Measurements from ENCODE around the gene CAP1. TPM values are rescaled to one million over a fixed set of nuclear protein-coding genes. Genes with fewer than 3 reads are reported as not detected.

Gene CAP1
- total RNA-seq, 4 donors from 2014 or later = 81.0 to 290 (median 238) TPM

DNA sequence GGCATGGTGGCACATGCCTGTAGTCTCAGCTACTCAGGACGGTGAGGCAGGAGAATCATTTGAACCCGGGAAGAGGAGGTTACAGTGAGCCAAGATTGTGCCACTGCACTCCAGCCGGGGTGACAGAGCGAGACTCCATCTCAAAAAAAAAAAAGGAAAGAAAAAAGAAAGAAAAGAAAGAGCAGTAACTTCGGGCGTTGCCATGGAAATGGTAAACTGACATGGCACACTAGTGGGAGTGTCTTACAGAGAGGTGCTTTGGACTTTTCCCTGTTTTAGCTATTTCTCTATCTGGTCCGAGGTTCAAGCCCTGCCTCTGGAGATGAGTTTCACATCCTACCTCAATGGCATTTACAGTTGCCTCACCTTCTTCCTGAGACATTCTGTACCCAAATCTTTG, 79.6 kb downstream of the CAP1 start:
- Histone ChIP-seq H3K9me3 (no peaks in the 10 kb centered on the region), H3K27me3 (peaks cover 9% of the 10 kb centered on the region), H3K27ac (no peak overlapping the region), H3K36me3 (no peaks in the 10 kb centered on the region), H3K4me1 (no peaks in the 10 kb centered on the region), H3K4me3 (no peak overlapping the region)
- no peak for DNase-seq
- WGBS, 2 donors (ENCODE audit: low coverage in 1 of 2) = 78 to 85% methylated on average over 6 to 7 of the region's 7 CpGs
- intact Hi-C loops (cut with DNase I; ENCODE audit: low total_unique reads) (no loop called here), in situ Hi-C loops (cut with MboI; ENCODE audit: low pct_ligation_motif_present in 1 of 4, low pct_unique_long_range_greater_than_20kb in 1 of 4, low sequenced_read_pairs in 3 of 4) (no loop called here)
- TF ChIP-seq POLR2A (IDR thresholded peaks at IDR 0.05) (no peak), EP300 (IDR thresholded peaks at IDR 0.05; ENCODE audit: low read depth) (no peak), POLR2AphosphoS5 (IDR thresholded peaks at IDR 0.05) (no peak)
- TF ChIP-seq, protein P1, sequence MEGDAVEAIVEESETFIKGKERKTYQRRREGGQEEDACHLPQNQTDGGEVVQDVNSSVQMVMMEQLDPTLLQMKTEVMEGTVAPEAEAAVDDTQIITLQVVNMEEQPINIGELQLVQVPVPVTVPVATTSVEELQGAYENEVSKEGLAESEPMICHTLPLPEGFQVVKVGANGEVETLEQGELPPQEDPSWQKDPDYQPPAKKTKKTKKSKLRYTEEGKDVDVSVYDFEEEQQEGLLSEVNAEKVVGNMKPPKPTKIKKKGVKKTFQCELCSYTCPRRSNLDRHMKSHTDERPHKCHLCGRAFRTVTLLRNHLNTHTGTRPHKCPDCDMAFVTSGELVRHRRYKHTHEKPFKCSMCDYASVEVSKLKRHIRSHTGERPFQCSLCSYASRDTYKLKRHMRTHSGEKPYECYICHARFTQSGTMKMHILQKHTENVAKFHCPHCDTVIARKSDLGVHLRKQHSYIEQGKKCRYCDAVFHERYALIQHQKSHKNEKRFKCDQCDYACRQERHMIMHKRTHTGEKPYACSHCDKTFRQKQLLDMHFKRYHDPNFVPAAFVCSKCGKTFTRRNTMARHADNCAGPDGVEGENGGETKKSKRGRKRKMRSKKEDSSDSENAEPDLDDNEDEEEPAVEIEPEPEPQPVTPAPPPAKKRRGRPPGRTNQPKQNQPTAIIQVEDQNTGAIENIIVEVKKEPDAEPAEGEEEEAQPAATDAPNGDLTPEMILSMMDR (IDR thresholded peaks at IDR 0.05) = no peak

Other genes with a start within 250 kb of the CAP1 start
- 10 to 100 TPM; 16.8 to 35.4 (median 19.2) TPM for gene TRIT1, start 157.2 kb upstream of the CAP1 start, total RNA-seq
- 10 to 100 TPM; 14.2 to 27.3 (median 15.8) TPM for gene MYCL, start 138.8 kb upstream of the CAP1 start, total RNA-seq
- gene MFSD2A, start 85.6 kb upstream of the CAP1 start, total RNA-seq = 10 to 100 TPM in 3 of 4 donors, 1 to 10 TPM in 1; 2.0 to 79.3 (median 13.1) TPM
- 10 to 100 TPM in 3 of 4 donors, 1 to 10 TPM in 1; 6.4 to 28.9 (median 18.0) TPM for gene PPT1, start 56.5 kb downstream of the CAP1 start, total RNA-seq
- gene RLF, start 120.7 kb downstream of the CAP1 start, total RNA-seq = 10 to 100 TPM; 11.2 to 18.3 (median 13.9) TPM
- not detected for gene TMCO2, start 207.2 kb downstream of the CAP1 start, total RNA-seq
- 10 to 100 TPM in 2 of 4 donors, 1 to 10 TPM in 2; 3.4 to 40.8 (median 23.7) TPM for gene ZMPSTE24, start 217.5 kb downstream of the CAP1 start, total RNA-seq

Measured in transverse colon (tissue), 4 donors.